ENCODE results near the gene NT5C1B.

Gene NT5C1B

DNA sequence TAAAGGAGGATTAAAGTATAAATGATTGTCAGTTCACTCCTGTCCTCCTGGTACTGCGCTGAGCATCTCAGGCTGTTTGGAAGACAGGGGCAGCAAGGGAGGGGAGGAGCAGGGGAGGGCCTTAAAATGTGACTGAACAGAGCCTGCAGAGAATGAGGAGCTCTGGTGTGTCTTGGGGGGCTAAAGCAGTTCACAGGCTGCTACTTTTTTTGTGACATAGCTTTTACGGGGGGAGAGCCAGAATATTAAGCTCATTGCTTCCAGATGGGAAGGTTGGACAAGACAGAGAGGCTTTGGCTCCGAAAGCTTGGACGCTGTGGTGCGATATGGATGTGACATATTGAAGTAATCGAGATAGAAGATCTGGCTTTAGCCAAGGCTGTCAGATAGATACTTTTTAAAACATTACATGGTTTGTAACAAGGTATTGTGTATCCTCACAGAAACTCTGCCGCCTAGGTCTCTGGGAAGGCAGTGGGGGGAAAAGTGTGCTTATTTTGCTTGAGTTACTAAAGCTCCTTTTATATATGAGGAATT is 69.4 kb downstream of the NT5C1B start:
- no peak overlapping the region for H3K4me3 ChIP-seq (ENCODE audit: low read depth, low read length)
- TF ChIP-seq, protein P1, sequence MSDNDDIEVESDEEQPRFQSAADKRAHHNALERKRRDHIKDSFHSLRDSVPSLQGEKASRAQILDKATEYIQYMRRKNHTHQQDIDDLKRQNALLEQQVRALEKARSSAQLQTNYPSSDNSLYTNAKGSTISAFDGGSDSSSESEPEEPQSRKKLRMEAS (IDR thresholded peaks at IDR 0.05; ENCODE audit: low read depth, low read length), result no peak
- TF ChIP-seq, protein P2, sequence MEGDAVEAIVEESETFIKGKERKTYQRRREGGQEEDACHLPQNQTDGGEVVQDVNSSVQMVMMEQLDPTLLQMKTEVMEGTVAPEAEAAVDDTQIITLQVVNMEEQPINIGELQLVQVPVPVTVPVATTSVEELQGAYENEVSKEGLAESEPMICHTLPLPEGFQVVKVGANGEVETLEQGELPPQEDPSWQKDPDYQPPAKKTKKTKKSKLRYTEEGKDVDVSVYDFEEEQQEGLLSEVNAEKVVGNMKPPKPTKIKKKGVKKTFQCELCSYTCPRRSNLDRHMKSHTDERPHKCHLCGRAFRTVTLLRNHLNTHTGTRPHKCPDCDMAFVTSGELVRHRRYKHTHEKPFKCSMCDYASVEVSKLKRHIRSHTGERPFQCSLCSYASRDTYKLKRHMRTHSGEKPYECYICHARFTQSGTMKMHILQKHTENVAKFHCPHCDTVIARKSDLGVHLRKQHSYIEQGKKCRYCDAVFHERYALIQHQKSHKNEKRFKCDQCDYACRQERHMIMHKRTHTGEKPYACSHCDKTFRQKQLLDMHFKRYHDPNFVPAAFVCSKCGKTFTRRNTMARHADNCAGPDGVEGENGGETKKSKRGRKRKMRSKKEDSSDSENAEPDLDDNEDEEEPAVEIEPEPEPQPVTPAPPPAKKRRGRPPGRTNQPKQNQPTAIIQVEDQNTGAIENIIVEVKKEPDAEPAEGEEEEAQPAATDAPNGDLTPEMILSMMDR (IDR thresholded peaks at IDR 0.05; ENCODE audit: low read depth, low read length), result no peak
- TF ChIP-seq POLR2A (IDR thresholded peaks at IDR 0.05; ENCODE audit: extremely low read depth, insufficient read length), result no peak
- TF ChIP-seq MYC (IDR thresholded peaks at IDR 0.05; ENCODE audit: low read depth, low read length), result no peak
- DNase-seq (ENCODE audit: low read depth), result no peak

DNA sequence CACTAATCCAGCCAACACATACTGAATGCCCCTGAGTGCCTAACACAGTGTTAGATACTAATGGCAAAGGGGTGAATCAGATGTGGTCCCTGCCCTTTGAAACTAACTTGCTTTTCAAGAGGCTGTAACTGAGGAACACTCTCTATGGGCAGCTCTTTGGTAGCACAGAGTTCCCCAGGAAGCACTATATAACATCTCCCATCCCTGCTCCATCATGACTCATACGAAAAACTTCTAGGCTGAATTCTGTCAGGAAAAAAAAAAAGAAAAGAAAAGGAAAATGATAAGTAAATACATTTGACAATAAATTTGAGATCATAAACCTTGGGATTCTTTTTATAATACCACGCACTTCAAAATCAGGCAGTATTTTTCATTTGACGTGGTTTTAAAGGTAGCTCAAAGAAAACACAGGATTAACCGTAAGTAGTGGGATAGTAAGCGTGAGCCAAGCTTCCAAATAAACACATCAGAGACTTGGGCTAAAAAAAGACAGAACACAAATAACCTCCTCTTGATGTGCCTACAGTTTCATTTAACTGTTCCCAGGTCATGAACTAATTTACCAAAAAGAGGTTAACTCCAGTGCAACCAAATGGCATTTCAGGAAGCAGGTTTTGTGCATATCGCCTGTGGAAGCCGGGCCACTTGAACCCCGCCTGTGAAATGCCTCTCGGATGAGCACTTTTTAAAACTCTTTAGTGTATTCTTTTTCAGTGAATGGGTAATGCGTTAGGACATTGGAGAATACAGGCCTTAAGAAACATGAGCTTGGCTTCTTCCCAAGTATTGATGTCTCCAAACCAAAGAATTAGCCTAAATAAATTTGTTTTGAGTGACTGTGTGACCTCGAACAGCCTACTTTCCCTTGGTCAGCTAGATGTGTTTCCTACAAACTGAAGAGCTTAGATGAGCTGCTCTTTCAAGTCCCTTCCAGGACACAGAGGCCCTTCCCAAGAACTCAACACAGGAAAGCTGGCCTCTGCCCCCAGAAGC is 71.0 kb downstream of the NT5C1B start:
- TF ChIP-seq, protein P2 (IDR thresholded peaks at IDR 0.05; ENCODE audit: low read depth, low read length), result no peak
- TF ChIP-seq MYC (IDR thresholded peaks at IDR 0.05; ENCODE audit: low read depth, low read length) (no peak), POLR2A (IDR thresholded peaks at IDR 0.05; ENCODE audit: extremely low read depth, insufficient read length) (no peak)
- TF ChIP-seq, protein P1 (IDR thresholded peaks at IDR 0.05; ENCODE audit: low read depth, low read length), result no peak
- no peak overlapping the region for H3K4me3 ChIP-seq (ENCODE audit: low read depth, low read length)
- DNase-seq (ENCODE audit: low read depth), result no peak

DNA sequence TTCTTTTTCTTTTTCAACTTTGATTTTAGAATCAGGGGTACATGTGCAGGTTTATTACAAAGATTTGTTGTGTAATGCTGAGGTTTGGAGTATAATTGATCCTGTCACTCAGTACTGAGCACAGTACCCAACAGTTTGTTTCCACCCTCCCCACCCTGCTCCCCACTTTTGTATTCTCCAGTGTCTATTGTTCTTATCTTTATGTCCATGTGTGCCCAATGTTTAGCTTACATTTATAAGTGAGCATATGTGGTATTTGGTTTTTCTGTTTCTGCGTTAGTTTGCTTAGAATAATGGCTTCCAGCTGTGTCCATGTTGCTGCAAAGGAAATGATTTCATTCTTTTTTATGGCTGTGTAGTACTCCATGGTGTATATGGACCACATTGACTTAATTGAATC is 72.0 kb downstream of the NT5C1B start:
- no peak for DNase-seq (ENCODE audit: low read depth)
- TF ChIP-seq, protein P2 (IDR thresholded peaks at IDR 0.05; ENCODE audit: low read depth, low read length), result no peak
- TF ChIP-seq, protein P1 (IDR thresholded peaks at IDR 0.05; ENCODE audit: low read depth, low read length), result no peak
- TF ChIP-seq POLR2A (IDR thresholded peaks at IDR 0.05; ENCODE audit: extremely low read depth, insufficient read length) (no peak), MYC (IDR thresholded peaks at IDR 0.05; ENCODE audit: low read depth, low read length) (no peak)
- no peak overlapping the region for H3K4me3 ChIP-seq (ENCODE audit: low read depth, low read length)

DNA sequence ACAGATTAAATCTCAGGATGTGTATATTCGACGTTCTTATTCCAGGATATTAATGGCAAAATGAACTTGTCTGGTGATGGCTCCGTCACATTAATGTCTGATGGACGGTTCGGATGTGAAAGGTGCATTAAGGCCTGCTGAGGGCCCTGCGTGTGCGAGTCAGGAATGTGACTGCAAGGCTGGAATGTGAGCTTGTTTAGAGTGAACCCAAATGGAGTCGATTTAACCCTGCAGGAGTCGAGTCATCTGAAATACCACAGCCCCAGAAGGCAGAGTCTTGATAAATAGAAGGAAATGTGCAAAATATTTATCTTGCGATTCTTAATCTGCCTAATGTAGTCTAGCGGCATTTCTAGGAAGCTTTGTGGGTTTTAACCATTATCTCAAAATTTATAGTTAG is 73.3 kb downstream of the NT5C1B start:
- no peak overlapping the region for H3K4me3 ChIP-seq (ENCODE audit: low read depth, low read length)
- no peak for DNase-seq (ENCODE audit: low read depth)
- TF ChIP-seq, protein P1 (IDR thresholded peaks at IDR 0.05; ENCODE audit: low read depth, low read length), result no peak
- TF ChIP-seq POLR2A (IDR thresholded peaks at IDR 0.05; ENCODE audit: extremely low read depth, insufficient read length) (no peak), MYC (IDR thresholded peaks at IDR 0.05; ENCODE audit: low read depth, low read length) (no peak)
- TF ChIP-seq, protein P2 (IDR thresholded peaks at IDR 0.05; ENCODE audit: low read depth, low read length), result no peak

DNA sequence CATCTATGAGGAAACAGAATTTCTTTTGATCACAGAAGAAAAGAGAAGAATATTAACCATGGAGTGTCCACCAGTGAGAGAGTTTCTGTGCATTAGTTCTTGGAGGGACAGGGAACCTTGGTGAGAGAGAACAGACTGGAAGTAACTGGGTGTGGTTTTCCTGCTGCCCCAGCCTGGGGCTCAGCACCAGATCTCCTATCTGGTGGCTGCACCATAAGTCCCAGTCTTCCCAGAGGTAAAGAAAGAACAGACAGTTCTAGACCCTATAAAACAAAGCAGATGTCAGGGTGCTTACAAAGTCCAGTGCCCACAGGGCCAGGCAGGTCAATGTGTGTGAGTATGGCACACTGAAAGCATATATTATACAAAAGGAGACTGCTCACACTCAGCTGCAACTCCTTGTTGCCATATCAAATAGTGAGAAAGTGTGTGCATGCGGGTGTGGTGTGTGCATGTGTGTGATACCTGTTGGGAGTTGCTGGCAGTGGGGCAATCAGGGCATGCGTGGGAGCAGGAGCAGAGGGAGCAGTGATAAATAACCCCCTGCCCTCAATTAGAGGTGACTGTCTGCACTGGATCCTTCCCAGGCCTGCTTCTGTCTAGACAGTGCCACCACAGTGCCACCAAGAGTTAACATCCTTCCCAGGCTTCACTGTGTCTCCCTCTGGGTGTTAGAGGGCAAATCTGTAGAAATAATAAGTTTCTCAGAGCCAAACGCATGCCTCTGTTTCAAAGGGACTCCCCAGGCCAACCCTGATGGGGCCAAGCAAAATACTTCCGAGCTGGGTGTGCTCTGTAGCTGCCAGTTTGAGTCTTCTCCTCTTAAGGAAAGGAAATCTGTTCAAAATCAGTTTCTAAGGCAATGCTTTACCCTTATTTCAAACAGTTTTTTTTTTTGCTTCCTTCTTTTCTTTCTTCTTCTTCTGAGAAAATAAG is 74.6 kb downstream of the NT5C1B start:
- DNase-seq (ENCODE audit: low read depth), result no peak
- TF ChIP-seq, protein P1 (IDR thresholded peaks at IDR 0.05; ENCODE audit: low read depth, low read length), result no peak
- TF ChIP-seq POLR2A (IDR thresholded peaks at IDR 0.05; ENCODE audit: extremely low read depth, insufficient read length), result no peak
- TF ChIP-seq, protein P2 (IDR thresholded peaks at IDR 0.05; ENCODE audit: low read depth, low read length), result no peak
- no peak for TF ChIP-seq MYC (IDR thresholded peaks at IDR 0.05; ENCODE audit: low read depth, low read length)
- H3K4me3 ChIP-seq (ENCODE audit: low read depth, low read length), result no peak overlapping the region

Data from NB4 (cell line).